NCI-H128 (cell line): ENCODE data around the gene BTF3L4.
A peak's percentile ranks its signal among the peaks of the same experiment; 100 is the strongest.
"Not testable (repeated sequence)": the region's sequence is repeated elsewhere in the genome, so short reads cannot be mapped to it uniquely, and the experiment has no call there.

Experiments used
- DNase-seq: peaks from one replicate; lab custom pipeline; 2025; ENCODE audit not compliant: unreplicated experiment; lab: John Stamatoyannopoulos, UW

BTF3L4 gene

DNA sequence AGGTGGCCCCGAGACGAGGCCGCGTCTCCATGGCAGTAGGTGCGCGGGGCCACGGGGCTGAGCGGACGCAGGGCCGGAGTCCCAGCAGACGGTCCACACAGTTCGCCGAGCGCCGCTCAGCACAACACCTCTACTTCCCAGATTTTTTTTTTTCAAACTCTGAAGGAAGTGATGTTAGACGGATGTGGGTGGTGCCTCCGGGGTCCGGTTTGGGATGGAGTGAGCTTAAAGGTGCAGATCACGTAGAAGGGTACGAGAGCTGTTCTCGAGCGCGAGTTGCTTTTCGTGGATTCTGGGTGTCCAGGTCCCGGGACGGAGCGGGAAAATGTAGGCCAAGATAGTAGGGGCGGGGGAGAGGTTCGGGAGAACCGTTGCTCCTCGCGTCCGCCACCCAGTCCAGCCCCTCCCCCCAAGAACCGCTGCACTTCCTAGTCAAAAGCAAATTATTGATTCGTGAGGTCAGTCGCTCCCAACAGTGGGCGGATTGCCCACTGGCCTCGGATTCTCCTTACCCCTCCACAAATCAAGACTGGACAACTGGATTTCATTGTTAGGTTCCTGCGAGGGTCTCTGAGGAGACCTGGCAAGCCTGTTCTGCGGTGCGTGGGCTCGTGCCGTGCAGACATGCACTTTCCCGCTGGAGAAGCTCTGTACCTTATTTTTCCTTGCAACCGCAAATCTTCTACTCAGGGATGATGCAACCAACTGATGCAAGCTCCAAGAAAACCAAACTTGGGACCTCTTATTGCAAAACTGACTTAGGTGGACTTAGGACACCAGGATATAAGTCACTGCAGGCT, 829 bp upstream of the BTF3L4 start, which contains the start of gene TXNDC12:
Gene TXNDC12 (minus strand): TSS at position 126 of the 800 bp plus-strand sequence. CDS start 95 bp downstream, at position 31.
- DNase-seq, result peak; percentile 84

DNA sequence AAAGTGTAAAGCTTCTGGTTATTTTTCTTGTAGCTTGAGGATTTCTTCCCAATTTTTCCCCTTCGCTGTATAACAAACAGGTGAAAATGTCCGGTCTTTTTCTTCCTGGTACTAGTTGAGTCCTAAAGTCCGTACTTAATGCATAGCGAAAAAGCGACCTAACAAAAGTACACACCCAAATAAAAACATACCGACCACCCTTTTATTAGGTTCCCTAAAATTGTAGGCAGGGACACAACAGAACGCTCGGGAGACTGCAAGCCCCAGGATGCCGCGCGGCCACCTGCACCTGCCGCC, 281 bp upstream of the BTF3L4 start:
- DNase-seq, result no peak

DNA sequence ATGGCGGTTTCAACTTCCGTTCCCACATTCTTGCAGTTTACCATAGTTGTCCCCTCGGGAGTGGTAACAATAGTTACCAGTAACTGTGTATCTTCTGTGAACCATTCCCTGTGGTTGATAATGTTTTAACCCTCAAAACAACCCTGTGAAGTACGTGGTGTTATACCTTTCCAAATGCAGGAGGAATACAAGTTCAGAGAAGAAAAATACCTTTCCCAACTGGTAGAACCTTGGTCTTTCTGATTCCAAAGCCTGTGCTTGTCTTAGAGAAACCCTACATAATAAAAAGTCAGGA, 789 bp downstream of the BTF3L4 start:
- DNase-seq, result no peak

DNA sequence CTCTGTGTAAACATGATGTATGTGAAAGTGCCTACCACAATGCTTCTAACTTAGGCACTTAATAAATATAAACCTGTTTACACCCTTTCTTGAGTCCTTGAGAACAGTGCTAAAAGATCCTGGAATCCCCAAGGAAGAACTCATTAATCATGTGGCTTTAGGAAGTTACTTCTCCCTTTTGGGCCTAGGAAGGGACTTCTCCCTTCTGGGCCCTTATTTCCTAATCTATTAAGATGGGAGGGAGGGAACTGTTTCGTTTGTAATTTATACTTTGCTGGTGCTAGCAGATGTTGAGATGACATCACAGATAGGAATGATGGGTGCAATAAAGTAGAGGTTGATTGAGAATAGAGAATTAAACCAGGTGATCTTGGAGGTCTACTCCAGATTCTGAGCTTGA, 1.2 kb downstream of the BTF3L4 start:
- DNase-seq, result no peak

DNA sequence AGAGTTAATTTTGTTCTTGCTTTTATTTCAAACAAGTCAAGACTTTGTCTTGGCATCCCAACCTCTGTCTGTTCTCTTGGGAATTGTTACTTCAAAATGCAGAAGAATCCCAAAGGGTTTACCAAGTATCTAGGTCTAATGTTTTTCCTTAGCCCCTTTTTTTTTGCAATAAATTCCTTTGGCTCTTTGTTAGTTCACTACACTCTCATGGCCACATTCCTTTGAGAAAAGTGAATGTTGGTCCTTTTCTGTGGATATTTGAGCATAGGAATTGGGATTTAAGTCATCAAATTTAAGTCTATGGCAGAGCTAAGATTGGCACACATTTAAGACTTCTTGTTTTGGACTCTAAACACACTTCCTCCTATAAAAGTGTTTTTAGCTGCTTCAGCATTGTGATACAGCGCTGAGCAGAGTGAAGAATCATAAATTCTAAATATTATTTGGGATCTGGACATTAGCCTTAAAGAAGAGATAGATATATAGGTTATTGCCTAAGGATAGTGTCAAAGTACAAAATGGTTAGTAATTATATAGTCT, 1.9 kb downstream of the BTF3L4 start:
- DNase-seq, result no peak

DNA sequence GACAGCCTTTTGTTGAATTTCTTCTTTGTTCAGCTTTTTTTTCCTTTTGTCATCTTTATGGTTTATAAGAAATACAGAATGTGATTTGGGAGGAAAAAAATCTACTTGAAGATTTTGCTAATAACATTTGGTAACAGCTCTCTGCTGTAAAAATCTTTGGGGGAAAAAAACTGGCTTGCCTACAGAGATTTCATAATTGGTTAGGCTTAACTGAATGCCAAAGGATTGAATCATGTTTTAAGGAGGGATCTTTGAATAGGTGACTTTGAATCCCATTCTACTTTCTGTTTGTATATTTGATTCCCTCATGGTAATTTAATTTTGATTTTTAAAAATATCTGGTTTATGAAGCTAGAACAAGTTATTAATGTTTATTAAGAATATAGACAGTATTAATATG, 3.2 kb downstream of the BTF3L4 start:
- no peak for DNase-seq

DNA sequence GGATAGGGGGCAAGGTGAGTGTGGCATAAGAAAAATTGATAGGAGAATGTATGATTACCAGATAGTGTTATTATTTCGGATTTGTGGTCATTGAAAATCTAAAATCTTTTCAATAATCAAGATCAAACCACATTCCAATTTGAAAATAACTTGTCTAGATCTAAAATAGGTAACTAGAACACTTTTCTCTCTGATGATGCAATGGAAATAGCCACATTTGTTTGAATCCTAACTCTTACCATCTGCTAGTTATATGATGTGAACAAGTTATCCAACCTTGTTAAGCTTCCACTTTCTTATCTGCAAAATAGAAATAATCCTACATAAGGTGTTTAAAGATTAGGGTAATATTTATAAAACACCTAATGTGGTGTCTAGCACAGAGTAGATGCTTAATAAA, 3.8 kb downstream of the BTF3L4 start:
- DNase-seq, result no peak

DNA sequence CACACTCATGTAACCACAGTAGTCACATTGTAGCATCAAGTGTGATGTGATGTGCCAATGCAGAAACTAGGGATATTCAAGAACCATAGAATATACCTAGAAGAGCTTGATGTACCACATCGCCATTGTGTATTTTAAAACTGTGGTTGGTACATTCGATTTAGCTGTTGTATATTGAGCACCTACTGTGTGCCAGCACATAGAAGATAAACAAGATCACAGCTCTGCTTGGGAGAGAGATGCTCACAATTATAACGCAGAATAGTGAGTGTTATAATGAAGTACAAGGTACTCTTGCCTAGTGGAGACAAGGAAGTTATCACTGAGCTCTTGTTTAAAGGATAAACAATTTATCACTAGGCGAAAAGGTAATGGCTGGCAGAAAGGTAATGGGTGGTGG, 4.7 kb downstream of the BTF3L4 start:
- DNase-seq, result no peak

DNA sequence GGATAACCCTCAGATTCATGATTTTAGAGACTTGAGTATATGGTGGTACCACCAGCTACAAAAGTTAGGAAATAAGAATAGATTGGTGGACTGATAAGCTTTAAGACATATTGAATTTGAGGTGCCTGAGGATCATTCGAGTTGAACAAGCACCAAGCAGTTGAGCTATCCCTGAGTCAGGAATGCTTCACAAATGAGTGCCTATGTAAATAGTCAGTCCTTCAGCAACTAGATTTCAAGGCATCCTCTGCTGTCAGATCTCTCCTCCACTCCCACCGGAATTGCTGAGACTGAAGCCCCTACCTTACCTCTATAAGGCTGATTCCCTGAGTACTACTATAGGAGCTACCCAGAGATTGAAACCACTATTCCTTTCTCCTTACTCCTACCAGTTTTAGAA, 7.1 kb downstream of the BTF3L4 start:
- DNase-seq, result no peak

DNA sequence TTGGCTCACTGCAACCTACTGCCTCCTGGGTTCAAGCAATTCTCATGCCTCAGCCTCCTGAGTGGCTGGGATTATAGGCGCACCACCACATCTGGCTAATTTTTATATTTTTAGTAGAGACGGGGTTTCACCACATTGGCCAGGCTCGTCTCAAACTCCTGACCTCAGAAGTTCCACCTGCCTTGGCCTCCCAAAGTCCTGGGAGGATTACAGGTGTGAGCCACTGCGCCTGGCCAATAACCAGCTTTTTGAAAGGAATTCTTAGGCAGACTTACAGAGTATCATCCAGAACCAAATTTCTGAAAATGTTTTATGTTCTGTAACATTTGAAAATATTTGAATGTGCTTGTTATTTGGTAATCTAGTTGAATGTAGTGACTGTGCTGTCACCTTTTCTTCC, 14.6 kb downstream of the BTF3L4 start:
- DNase-seq, result no peak

DNA sequence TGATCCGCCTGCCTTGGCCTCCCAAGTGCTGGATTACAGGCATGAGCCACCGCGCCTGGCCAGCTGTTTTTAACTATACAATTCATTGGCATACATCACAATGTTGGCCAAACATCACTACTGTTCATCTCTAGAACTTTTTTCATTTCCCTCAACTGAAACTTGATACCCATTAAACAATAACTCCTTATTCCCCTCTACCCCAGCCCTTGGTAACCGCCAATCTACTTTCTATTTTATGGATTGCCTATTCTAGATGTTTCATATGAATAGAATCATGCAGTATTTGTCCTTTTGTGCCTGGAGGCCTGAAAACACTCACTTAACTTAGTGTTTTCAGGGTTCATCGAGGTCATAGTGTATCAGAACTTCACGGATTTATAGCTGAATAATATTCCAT, 16.2 kb downstream of the BTF3L4 start:
- no peak for DNase-seq

DNA sequence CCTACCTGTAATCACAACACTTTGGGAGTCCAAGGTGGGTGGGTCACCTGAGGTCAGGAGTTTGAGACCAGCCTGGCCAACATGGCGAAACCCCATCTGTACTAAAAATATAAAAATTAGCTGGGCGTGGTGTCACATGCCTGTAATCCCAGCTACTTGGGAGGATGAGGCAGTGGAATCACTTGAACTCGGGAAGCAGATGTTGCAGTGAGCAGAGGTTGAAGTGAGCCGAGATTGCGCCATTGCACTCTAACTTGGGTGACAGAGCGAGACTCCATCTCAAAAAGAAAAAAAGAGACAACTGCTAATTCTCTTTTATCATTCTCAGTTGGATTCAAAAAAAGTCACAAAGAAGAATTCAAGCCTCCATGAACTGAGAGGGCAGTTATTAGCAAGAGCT, 21.2 kb downstream of the BTF3L4 start:
- DNase-seq, result not testable (repeated sequence)

DNA sequence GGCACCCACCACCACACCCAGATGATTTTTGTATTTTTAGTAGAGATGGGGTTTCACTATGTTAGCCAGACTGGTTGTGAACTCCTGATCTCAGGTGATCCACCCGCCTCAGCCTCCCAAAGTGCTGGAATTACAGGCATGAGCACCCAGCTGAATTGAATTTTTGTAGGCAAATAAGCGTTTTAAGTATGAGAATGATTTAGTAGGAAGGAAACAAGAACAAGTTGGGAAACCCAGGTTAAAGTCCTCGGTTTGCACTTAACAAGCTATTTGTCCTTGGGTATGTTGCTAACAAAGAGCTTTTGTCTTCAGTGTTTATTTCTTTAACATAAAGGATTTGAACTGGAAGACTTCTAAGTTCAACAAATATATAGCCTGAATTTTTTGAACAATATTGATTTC, 23.9 kb downstream of the BTF3L4 start:
- no peak for DNase-seq

DNA sequence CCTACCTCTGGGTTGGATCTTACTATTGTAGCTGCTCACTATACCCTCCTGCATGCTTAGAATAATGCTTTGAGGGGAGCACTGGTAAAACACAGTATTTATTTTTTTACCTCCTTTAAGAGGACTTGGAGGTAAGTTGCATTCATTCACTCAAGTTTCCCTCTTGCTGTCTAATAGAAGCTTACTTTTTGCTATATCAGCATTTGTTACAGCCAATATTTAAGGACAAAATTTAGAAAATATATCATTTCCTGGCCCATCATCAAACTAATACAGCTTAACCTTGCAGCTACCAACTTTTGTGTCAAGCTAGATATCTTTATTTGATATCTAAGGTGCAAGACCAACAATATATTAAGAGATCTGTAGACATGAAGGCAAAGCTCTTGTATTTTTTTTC, 31.8 kb downstream of the BTF3L4 start:
- not testable (repeated sequence) for DNase-seq

DNA sequence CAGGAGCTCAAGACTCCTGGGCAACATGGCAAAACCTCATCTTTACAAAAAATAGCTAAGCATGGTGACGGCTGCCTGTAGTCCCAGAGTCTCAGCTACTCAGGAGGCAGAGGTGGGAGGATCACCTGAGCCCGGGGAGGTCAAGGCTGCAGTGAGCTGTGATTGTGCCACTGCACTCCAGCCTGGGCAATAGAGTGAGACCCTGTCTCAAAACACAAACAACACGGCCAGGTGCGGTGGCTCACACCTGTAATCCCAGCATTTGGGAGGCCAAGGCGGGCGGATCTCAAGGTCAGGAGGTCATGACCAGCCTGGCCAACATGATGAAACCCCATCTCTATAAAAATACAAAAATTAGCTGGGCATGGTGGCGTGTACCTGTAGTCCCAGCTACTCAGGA, 38.2 kb downstream of the BTF3L4 start:
- DNase-seq, result not testable (repeated sequence)

DNA sequence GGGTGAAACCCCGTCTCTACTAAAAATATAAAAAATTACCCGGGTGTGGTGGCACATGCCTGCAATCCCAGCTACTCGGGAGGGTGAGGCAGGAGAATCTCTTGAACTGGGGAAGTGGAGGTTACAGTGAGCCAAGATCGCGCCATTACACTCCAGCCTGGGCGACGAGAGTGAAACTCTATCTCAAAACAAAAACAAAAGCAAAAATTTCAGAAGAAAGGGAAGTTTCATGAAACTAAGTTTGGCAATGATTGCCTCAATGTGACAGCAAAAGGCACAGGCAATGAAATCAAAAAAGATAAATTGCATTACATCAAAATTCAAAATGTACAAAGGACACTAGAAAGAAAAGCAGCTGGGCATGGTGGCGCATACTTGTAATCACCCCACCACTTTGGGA, 40.1 kb downstream of the BTF3L4 start:
- no peak for DNase-seq

DNA sequence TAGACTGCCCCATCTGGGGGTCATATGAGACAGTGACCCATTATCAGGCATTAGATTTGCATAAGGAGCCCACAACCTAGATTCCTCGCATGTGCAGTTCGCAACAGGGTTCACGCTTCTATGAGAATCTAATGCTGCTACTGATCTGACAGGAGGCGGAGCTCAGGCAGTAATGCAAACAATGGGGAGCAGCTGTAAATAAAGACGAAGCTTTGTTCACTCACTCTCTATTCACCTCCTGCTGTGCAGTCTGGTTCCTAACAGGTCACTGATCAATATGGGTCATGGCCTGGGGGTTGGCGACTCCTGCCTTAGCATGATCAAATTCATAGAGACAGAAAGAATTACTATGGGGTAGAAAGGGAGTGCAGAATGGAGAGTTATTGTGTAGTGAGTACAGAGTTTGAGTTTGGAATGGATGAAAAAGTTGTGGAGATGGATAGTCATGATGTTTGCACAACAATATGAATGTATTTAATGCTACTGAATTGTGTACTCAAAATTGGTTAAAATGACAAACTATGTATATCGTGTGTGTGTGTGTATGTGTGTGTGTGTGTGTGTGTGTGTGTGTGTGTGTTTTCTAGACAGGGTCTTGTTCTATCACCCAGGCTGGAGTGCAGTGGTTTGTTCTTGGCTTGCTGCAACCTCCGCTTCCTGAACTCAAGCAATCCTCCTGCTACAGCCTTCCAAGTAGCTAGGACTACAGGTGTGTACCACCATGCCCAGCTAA, 42.2 kb downstream of the BTF3L4 start:
- peak; percentile 22 for DNase-seq

DNA sequence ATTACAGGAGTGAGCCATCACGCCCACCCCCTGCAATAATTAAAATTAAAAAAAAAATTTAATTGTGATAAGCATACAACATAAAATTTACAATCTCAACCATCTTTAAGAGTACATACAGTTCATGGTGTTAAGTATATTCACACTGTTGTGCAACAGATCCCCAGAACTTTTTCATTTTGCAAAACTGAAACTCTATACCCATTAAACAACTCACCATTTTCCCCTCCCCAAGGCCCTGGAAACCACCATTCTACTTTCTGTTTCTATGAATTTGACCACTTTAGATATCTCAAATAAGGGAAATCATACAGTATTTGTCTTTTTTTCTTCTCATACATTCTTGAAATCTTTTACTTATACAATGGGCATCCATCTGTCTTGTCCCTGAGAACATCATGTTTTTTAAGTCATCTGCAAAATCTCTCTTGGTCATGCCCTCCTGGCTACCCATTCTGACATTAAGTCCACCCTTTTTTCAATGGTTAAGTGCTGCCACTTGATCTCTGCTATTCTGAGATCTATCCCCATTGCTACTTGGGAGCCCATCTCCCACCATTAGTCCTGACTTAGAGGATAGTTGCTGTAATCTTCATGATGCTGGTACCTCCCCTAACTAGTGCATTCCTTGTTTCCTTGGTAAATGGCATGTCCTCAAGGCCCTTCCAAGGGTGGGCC, 46.4 kb downstream of the BTF3L4 start:
- no peak for DNase-seq

DNA sequence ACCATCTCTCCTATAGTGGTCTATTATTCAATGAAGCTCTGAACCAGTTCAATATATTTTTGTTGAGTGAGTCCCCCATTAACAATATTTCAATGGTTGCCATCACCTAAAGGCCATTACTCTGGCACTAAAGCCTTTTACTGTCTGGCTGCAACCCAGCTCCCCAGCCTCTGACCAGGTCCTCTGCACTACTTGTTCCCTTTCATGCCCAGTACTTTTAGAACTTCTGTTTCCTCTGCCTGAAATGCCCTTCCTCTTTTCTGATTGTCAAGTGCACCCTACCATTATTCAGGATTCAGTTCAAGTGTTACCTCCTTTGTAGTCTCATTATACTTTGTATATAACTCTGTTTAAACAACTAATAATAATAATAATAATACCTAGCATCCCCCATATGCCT, 55.4 kb downstream of the BTF3L4 start:
- no peak for DNase-seq

DNA sequence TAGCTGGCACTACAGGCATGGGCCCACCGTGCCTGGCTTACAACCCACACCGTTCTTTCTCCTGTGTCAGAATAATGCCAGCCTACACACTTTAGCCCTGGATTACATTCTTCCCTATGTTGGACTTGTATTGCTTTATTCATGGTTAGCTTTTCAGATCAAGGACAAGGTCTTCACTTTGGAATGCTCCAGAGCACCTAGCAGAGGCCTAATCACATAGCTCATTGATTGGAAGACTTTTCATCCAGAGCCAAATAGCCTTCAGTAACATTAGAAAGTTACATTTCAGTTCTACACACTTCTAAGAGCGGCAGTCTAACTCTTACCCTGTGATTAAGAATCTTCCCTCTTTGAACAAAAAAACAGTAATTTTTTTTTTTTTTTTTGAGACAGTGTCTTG, 56.4 kb downstream of the BTF3L4 start:
- DNase-seq, result no peak

DNA sequence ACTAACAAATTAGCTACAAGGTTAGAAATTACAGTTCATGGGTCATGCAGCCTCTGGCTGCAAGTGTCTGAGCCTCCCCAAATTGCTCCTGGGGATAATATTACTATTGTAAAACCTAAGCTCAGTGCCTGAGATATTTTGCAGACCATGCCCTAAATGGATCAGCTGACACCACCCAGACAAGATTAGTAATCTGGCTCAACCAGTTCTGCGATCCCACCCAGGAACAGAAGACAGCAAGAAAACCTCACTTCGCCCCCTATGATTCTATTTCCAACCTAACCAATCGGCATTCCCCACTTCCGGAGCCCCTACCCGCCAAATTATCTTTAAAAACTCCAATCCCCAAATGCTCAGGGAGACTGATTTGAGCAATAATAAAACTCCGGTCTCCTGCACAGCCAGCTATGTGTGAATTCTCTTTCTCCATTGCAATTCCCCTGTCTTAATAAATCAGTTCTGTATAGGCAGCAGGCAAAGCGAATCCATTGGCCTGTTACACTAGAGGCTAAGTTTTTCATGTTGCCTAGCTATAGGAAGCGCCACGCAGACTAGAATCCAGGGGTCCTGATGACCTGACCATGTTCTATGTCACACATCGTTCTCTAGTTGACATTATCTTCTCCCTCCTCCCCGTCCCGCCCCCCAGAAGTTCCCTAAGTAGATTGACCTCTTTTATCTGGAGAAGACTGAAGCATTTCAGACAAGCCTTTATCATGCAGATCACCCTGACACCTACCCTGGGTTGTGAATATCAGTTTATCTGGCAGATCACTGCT, 63.4 kb downstream of the BTF3L4 start:
- DNase-seq, result no peak
